B cell (primary cell): ENCODE data around the gene OLAH. TPM values are rescaled to one million over a fixed set of nuclear protein-coding genes. Genes with fewer than 3 reads are reported as not detected.

Experiments used
- ATAC-seq: fragments of 200-7000 bp; cut with Tn5 transposase; one replicate; pipeline ENCODE4 v1.10.0; 2021; ENCODE audit warnings: low read depth, mild to moderate bottlenecking, moderate number of reproducible peaks, moderate library complexity
- CTCF ChIA-PET: fragments of 350-600 bp; sonication (Branson Sonifier 250); formaldehyde crosslinking; loops from one replicate; lab custom pipeline; 2021; ENCODE audit warnings: antibody characterized with exemption, inconsistent platforms; lab: Charles Lee
- POLR2A ChIA-PET: fragments of 350-600 bp; sonication (Branson Sonifier 250); formaldehyde crosslinking; loops from one replicate; lab custom pipeline; 2021; ENCODE audit warnings: antibody characterized with exemption; lab: Charles Lee
- DNase-seq: peaks from one replicate; pipeline ENCODE4 v3.0.0; 2013
- H2AFZ ChIP-seq: 2 replicates; pipeline ENCODE4 v1.6.1; 2012; ENCODE audit warnings: mild to moderate bottlenecking, low read depth, low read length; ENCODE audit not compliant: insufficient read depth, poor library complexity, severe bottlenecking
- H3K27ac ChIP-seq, 2 donors: 1 replicate in 1 of 2; 2 replicates in 1 of 2; pipeline ENCODE4 v1.5.1; 2012 to 2013; ENCODE audit warnings: low read length in 2 of 2, mild to moderate bottlenecking in 2 of 2, moderate library complexity in 1 of 2
- H3K27me3 ChIP-seq, 4 experiments: fragments of 200-600 bp in 1 of 4; sonication (generic) in 1 of 4; replicated peaks in 1 of 4; 1 replicate in 2 of 4; 2 replicates in 2 of 4; pipeline versions ENCODE4 v1.6.1 to v1.7.0; 2013 to 2016; ENCODE audit warnings: low read length in 3 of 4, mild to moderate bottlenecking in 2 of 4, mixed read lengths in 1 of 4, moderate library complexity in 1 of 4; ENCODE audit not compliant: insufficient read depth in 4 of 4, control insufficient read depth in 3 of 4; ENCODE audit errors: control extremely low read depth in 1 of 4
- H3K36me3 ChIP-seq, 2 experiments: replicated peaks in 1 of 2; 1 replicate in 1 of 2; 2 replicates in 1 of 2; pipeline versions ENCODE4 v1.6.1 to v1.7.1; 2013; ENCODE audit warnings: low read length in 1 of 2; ENCODE audit not compliant: insufficient read depth in 2 of 2, control insufficient read depth in 1 of 2; ENCODE audit errors: control extremely low read depth in 1 of 2, extremely low read depth in 1 of 2
- H3K4me1 ChIP-seq, 2 donors: fragments of 200-600 bp in 1 of 2; sonication (generic) in 1 of 2; 1 replicate in 1 of 2; 2 replicates in 1 of 2; pipeline versions ENCODE4 v1.5.1 to v1.6.1; 2013 to 2017; ENCODE audit warnings: low read length in 2 of 2; ENCODE audit not compliant: control insufficient read depth in 2 of 2, insufficient read depth in 2 of 2
- H3K4me2 ChIP-seq: replicated peaks from 2 replicates; pipeline ENCODE3; 2012; ENCODE audit warnings: mild to moderate bottlenecking, low read depth, low read length; ENCODE audit not compliant: poor library complexity, severe bottlenecking
- H3K4me3 ChIP-seq, 5 experiments: fragments of 200-600 bp in 1 of 5; sonication (generic) in 1 of 5; 1 replicate in 3 of 5; 2 replicates in 2 of 5; pipeline versions ENCODE4 v1.5.1 to v1.7.0; 2011 to 2016; ENCODE audit warnings: low read length in 4 of 5, mild to moderate bottlenecking in 4 of 5, low read depth in 2 of 5, control low read depth in 1 of 5, moderate library complexity in 1 of 5; ENCODE audit not compliant: insufficient read depth in 1 of 5; ENCODE audit errors: control extremely low read depth in 1 of 5, extremely low read depth in 1 of 5
- H3K79me2 ChIP-seq: fragments of 200-600 bp; sonication (generic); one replicate; pipeline ENCODE4 v1.6.0; 2016; ENCODE audit warnings: low read length; ENCODE audit not compliant: control insufficient read depth, insufficient read depth
- H3K9ac ChIP-seq: fragments of 200-600 bp; sonication (generic); 2 replicates; pipeline ENCODE4 v1.6.1; 2017; ENCODE audit warnings: mild to moderate bottlenecking, low read length, moderate library complexity
- H3K9me3 ChIP-seq, 3 donors: one replicate each; pipeline versions ENCODE4 v1.6.1 to v1.7.1; 2013; ENCODE audit warnings: low read length in 2 of 3; ENCODE audit not compliant: control insufficient read depth in 2 of 3, insufficient read depth in 1 of 3; ENCODE audit errors: control extremely low read depth in 1 of 3
- H4K20me1 ChIP-seq: 2 replicates; pipeline ENCODE4 v1.6.0; 2012; ENCODE audit warnings: mild to moderate bottlenecking, low read length; ENCODE audit not compliant: insufficient read depth, control insufficient read depth, poor library complexity, severe bottlenecking
- H3K27ac Mint-ChIP-seq: one replicate; pipeline ENCODE4 v1.8.0; 2021; ENCODE audit warnings: mixed read lengths
- H3K27me3 Mint-ChIP-seq: one replicate; pipeline ENCODE4 v1.8.0; 2021; ENCODE audit warnings: mixed read lengths
- H3K4me1 Mint-ChIP-seq: one replicate; pipeline ENCODE4 v1.8.0; 2021; ENCODE audit warnings: mixed read lengths
- H3K4me3 Mint-ChIP-seq: one replicate; pipeline ENCODE4 v1.8.0; 2021; ENCODE audit warnings: mixed read lengths
- H3K9me3 Mint-ChIP-seq: one replicate; pipeline ENCODE4 v1.8.0; 2022; ENCODE audit warnings: mixed read lengths; ENCODE audit not compliant: insufficient read depth
- CTCF ChIP-seq: fragments of 200-600 bp; IDR thresholded peaks from one replicate; pipeline ENCODE4 v1.8.0; 2022; ENCODE audit warnings: antibody characterized with exemption, mild to moderate bottlenecking
- EZH2 ChIP-seq: IDR thresholded peaks from 2 replicates; pipeline ENCODE4 v1.6.1; 2012; ENCODE audit warnings: borderline replicate concordance, low read depth, mild to moderate bottlenecking, moderate library complexity, low read length; ENCODE audit not compliant: insufficient read depth, poor library complexity, severe bottlenecking
- WGBS: methylation state at CpG from one replicate; pipeline ENCODE4 v1.1.5; 2013; ENCODE audit warnings: missing lambda C conversion rate; ENCODE audit not compliant: insufficient coverage; 5-methylcytosine and 5-hydroxymethylcytosine counted together
- intact Hi-C: fragments of 100-400 bp; cut with micrococcal nuclease; formaldehyde crosslinking; loops from one replicate; pipeline ENCODE4 v1.10.0; 2022
- polyA plus RNA-seq: library from polyadenylated mRNA; depleted of rRNA; stranded (reverse); fragments of >200 nt; gene quantifications from 2 replicates; pipeline ENCODE4 v1.2.3, GENCODE V29; 2012
- total RNA-seq, 2 donors: library from RNA; stranded (reverse); fragments of 120-200 nt in 1 of 2; gene quantifications; 1 replicate in 1 of 2; 2 replicates in 1 of 2; pipeline versions ENCODE4 v1.2.3 to v1.2.4, GENCODE V29; 2013 to 2022

OLAH gene
- total and polyA plus RNA-seq, 2 donors (not counting 1 experiment from before 2014, with no cell fraction given): not detected

- ChIA-PET POLR2A (no interaction called here), CTCF (no interaction called here)
- ATAC-seq (no peak), DNase-seq (no peak)
- Histone ChIP-seq H3K9ac (no peak overlapping the region), H4K20me1 (no peaks in the 10 kb centered on the region), H3K27me3 (peaks cover 0 to 10% (median 2%) of the 10 kb centered on the region in 4 experiments), H3K4me3 (no peak overlapping the region), H3K9me3 (peaks cover 0 to 7% (median 5%) of the 10 kb centered on the region in 3 donors), H3K27ac (no peak overlapping the region), H3K4me2 (no peak overlapping the region), H3K36me3 (no peaks in the 10 kb centered on the region), H3K79me2 (no peaks in the 10 kb centered on the region), H2AFZ (no peak overlapping the region), H3K4me1 (no peaks in the 10 kb centered on the region)
- H3K4me3 Mint-ChIP-seq: no peak overlapping the region
- H3K9me3 Mint-ChIP-seq: peaks cover 10% of the 10 kb centered on the region
- no CpG with 5 or more reads among the region's 4 CpGs for WGBS
- H3K27me3 Mint-ChIP-seq: peaks cover 39% of the 10 kb centered on the region
- intact Hi-C loops: no loop called here
- H3K27ac Mint-ChIP-seq: no peak overlapping the region
- TF ChIP-seq CTCF (no peak), EZH2 (no peak)
- H3K4me1 Mint-ChIP-seq: no peaks in the 10 kb centered on the region
Observed at GRCh38 chr10:15059914-15060313, 16.2 kb downstream of the OLAH start.

GRCh38 chr10:15060638-15061037, 16.9 kb downstream of the OLAH start:
- 100% methylated on average over 1 of the region's 2 CpGs for WGBS

More at GRCh38 chr10:15060638-15061037, 16.9 kb downstream of the OLAH start:
- H2AFZ ChIP-seq: no peak overlapping the region
- no peak for DNase-seq
- Mint-ChIP-seq H3K4me1 (no peaks in the 10 kb centered on the region), H3K27ac (no peak overlapping the region), H3K9me3 (peaks cover 10% of the 10 kb centered on the region), H3K4me3 (no peak overlapping the region), H3K27me3 (peaks cover 45% of the 10 kb centered on the region)
- H3K9me3 ChIP-seq: peaks cover 0 to 13% (median 5%) of the 10 kb centered on the region in 3 donors
- no peak overlapping the region for H3K9ac ChIP-seq
- no peak overlapping the region for H3K4me3 ChIP-seq
- intact Hi-C loops: no loop called here
- H3K4me1 ChIP-seq: no peaks in the 10 kb centered on the region
- H4K20me1 ChIP-seq: no peaks in the 10 kb centered on the region
- TF ChIP-seq CTCF (no peak), EZH2 (no peak)
- CTCF ChIA-PET: no interaction called here
- H3K27ac ChIP-seq: no peak overlapping the region
- no peak for ATAC-seq
- no peaks in the 10 kb centered on the region for H3K36me3 ChIP-seq
- no peaks in the 10 kb centered on the region for H3K79me2 ChIP-seq
- no peak overlapping the region for H3K4me2 ChIP-seq
- peaks cover 0 to 12% (median 4%) of the 10 kb centered on the region in 4 experiments for H3K27me3 ChIP-seq
- POLR2A ChIA-PET: no interaction called here
